HG02798 (cell line): ENCODE results near the gene FABP6.
"Not testable (repeated sequence)": the region's sequence is repeated elsewhere in the genome, so short reads cannot be mapped to it uniquely, and the experiment has no call there.

Source experiments
- ATAC-seq: cut with Tn5 transposase; IDR thresholded peaks from one replicate; pipeline ENCODE4 v1.9.1; 2021; ENCODE audit warnings: mild to moderate bottlenecking; ENCODE audit not compliant: unreplicated experiment, poor library complexity

The FABP6 gene

DNA sequence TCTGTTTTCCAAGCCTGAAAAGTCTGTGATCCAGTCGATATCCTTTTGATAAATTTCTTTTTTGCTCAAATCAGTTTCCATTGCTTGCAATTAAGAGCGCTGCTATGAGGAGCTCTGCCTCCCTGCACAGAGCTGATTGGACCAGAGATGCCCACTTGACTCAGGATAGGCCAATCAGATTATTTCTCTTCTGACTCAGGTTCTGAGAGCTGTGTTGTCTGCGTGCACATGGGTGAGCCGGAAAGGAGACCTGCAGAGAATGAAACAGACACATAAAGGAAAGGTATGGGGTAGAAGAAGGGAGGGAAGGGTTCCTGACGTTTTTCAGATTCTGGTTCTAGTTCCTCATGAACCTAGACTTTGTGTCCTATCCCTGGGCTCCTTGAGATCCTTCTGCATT is 15.8 kb upstream of the FABP6 start:
- ATAC-seq = peak; percentile 45

DNA sequence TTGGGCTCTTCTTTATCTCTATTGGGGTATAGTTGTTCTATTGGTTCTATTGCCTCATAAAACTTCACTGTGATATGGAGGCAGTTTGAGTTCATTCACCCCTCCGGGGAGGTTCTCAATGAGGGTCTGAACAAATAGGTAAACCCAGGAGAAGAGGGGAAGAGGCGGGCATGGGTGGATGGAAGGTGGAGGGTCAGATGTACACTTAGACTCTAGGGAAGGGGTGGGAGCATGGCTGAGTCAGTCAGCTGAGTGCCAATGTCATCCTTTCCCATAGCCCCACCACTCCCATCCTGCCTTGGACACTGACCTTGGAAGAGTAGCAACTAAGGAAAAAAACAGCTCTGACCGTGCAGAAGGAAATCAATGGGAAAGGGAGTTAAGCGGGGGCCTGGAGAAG is 9.9 kb upstream of the FABP6 start:
- ATAC-seq = no peak

DNA sequence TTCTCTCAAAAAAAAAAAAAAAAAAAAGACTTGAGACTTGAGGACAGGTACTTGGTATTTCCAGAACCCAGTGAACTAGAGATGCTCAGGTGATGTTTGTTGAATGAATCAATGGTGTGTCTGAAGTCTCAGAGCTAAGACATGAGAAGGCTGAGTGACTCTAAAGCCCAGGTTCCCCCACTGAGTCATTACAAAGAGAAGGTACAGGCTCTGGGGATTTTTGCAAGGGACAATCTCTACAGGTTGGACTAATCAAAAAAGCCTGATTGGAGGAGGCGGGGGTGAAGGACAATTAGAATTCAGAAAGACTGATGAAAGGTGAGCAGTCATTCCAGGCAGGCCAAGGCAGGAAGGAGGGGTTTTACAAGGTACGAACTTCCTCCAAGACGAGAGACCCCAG is 8.2 kb upstream of the FABP6 start:
- ATAC-seq = peak; percentile 68

DNA sequence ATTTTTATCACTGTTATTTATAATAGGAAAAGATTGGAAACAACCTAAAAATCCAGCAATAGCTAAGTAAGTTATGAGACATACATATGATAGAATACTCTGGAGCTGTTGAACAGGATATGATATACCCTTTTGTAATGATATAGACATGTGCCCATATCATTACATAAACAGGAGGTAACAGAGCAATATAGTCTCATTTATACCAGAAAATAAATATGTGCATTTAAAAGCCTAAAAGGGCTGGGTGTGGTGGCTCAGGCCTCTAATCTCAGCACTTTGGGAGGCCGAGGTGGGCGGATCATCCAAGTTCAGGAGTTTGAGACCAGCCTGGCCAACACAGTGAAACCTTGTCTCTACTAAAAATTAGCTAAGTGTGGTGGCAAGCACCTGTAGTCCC is 2.3 kb upstream of the FABP6 start:
- no peak for ATAC-seq

DNA sequence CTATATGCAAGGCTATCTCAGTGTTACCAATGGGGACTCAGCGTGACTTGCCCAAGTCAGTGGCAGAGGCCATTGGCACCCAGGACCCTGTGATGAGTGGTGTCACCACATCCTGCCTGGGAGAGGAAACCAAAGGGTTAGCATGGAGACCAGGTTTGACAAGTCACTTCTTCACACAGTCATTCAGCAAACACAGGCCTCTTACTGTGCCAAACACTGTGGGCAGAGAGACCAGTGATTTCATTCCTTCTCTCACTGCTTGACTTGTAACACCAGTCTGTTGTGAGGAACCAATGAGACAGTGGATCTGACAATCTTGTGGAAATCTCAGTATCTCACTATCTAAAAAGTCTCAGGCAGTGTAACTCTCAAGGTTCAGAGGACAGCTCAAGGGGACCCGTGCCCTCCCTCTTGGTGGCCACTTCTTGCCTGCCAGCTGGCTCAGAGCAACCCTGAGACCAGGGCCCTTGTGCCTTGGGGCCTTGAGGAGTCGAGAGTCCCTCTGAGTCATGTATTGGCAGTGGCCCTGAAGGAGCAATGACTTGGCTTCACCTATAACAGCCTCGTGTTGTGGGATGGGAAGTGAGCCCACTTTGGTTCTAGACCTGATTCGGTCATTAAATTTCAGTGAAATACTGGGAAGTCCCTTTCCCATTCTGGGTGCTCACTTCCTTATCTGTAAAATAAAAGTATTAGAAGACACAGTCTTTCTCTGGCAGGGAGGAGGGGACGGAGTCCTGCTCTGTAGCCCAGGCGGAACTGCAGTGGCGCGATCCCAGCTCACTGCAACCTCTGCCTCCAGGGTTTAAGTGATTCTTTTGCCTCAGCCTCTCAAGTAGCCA is 1.6 kb downstream of the FABP6 start:
- ATAC-seq = peak; percentile 58

DNA sequence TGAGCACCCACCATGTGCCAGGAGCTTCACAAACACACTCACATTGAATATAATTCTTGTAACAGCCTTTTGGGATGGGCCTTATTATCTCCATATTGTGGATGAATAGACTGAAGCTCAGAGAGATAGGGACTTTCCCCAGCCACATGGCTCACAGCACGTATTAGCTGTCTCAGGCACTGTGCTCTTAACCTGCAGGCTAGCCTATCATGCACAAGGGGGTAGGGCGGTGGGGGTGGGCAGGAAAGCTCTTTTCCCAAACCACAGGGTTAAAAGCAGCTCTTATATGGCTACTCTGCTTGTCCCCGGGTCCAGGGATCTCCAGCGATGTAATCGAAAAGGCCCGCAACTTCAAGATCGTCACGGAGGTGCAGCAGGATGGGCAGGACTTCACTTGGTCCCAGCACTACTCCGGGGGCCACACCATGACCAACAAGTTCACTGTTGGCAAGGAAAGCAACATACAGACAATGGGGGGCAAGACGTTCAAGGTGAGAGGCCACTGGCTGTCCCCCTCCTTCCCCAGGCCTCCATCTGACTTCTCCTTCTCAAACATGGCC is 2.6 kb downstream of the FABP6 start:
- ATAC-seq = peak; percentile 41

DNA sequence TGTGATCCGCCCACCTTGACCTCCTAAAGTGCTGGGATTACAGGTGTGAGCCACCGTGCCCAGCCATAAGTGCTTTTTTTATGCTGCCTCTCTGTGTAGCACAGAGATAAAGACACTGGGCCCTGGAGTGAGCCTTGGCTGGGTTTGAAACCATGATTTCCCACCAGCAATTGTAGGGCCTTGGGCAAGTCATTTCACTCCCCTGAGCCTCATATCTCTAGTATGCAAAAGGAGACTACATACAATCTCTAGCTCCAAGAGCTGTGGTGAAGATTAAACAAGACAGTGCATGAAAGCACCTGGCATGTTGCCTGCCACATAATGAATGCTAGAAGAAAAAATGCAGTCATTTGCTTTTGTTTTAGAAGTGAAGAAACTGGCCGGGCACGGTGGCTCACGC is 3.9 kb downstream of the FABP6 start:
- ATAC-seq = no peak

DNA sequence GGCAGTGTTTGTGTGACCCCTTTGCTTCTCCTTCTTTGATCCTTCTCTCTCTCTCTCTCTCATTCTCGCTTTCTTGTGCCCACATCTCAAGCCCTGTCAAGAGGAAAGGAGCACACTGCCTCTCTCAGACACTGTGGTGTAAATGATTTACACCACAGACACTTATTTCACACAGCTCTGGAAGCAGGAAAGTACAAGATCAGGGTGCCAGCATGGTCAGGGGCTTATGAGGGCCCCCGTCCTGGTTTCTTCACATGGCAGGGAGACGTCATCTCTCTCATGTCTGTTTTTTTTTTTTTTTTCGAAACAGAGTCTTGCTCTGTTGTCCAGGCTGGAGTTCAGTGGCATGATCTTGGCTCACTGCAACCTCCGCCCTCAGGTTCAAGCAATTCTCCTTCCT is 6.4 kb downstream of the FABP6 start:
- ATAC-seq = no peak

DNA sequence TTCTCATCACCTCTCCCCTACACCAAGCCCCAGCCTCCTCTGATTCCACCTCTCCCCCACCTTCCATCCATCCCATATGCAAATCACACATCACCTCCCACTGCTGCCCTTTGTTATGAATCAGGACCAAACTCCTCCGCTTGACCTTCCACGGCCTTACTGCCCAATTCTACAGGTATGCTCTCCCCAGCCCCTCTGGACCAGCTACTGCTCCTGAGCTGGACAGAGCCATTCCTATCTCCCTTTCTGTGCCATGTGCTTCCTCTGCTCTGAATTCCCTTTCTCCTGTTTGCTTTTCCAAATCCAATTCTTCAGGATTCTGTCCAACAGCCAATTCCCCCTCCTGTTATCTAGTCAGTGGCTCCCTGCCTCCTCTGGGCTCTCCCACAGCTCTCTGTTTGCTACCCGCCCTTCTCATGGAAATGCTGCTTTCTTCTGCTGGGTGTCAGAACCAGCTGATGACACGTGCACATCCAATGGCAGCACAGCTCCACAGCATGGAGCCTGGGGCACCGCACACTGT is 8.3 kb downstream of the FABP6 start:
- no peak for ATAC-seq

DNA sequence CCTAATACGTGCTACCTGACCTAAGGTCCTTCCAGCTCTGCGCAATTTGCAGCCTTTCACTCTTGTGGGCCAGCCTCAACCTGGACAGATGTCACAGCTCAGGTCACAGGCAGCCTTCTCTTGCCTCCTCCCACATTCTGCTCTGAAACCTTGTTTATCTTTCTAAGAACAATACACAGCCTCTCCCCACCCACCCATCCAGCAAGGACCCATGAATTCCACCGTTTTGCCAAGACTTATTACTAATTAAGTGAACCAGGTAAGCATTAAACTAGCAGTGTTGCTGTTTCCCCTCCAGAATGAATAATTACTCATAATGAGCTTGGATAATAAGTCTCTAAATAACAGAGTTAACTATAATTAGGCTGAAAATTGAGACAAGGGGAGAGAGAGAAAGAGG is 11.0 kb downstream of the FABP6 start:
- ATAC-seq = no peak

DNA sequence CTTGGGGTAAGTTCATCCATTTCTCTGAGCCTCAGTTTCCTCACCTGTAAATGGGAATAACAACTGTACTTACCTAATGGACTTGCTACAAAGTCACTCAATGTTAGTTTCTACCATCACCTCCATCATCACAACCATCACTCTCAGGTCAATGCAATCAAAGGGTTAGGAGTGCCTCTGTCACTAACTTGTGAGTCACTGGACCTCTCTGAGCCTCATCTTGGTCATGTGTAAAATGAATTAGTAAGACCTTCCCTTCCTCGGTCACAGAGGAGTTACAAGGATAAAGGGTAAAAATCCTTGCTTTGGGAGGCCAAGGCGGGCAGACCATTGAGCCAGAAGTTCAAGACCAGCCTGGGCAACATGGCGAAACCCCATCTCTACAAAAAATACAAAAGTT is 12.8 kb downstream of the FABP6 start:
- no peak for ATAC-seq

DNA sequence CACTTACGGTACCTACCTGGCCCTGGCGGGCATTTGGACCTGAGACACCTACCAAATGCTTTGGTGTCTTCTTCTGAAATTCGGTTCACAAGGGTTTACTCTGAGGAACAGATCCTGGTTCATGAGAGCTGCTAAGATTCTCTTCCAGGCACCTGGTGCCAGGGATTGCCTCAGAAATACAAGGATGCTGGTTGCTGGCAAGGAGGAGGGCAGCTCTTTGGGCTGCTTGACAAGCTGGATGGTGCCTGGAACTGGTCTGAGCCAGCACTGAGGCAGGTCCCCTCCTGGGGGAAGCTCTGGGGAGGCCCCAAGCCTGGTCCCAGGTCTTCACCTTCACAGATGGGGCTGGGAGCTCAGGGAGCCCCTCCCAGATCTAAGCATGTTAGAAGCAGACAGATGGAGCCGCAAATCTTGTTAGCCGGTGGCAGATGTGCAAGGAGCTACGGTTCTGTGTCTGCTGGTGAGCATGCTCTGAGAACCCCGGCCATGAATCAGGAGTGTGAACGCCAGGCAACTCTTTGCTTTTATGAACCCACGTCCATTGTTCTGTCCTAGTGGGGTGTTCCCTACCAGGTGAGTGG is 16.3 kb downstream of the FABP6 start:
- ATAC-seq = no peak

DNA sequence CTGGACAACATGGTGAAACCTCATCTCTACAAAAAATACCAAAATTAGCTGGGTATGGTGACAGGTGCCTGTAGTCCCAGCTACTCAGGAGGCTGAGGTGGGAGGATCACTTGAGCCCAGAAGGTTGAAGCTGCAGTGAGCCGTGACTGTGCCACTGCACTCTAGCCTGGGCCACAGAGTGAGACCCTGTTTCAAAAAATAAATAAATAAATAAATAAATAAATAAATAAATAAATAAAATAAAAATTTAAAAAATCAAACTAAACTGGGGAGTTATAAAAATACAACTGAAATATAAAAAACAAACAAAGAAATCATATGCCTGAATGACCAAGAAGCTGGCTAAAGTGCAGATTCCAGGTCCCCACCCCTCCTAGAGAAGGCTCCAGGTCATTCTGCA is 20.3 kb downstream of the FABP6 start:
- not testable (repeated sequence) for ATAC-seq

DNA sequence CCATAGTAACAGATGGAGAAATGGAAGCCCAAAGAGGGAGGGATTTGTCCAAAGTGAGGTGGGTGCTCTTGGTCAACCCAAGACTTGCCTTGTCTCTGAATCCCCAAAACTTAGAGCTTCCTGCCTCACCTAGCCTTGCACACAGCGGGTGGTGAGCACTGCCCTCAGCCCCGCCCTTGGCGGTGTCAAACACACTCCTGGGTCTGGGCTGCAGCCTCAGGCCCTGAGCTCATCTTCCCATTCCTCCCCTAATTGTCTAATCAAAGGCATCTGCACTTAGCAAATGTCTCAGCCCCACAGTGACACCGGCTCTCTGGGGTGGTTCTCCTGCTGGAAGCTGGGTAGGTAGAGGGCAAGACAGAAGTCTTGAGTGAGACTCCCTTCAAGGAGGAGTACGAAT is 20.9 kb downstream of the FABP6 start:
- ATAC-seq = no peak

DNA sequence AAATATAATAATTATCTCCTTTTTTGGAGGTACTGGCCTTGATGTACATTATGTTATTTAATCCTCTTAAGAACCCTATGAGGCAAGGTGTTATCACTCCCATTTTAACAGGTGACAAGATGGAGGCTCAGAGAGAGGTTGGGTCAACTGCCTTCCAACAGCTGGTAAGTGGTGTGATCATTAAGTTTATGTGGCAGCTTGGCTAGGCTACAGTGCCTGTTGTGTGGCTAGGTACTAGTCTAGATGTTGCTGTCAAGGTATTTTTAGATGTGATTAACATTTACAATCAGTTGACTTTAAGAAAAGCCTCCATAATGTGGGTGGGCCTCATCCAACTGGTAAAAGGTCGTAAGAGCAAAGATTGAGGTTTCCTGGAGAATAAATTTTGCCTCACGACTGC is 21.5 kb downstream of the FABP6 start:
- no peak for ATAC-seq

DNA sequence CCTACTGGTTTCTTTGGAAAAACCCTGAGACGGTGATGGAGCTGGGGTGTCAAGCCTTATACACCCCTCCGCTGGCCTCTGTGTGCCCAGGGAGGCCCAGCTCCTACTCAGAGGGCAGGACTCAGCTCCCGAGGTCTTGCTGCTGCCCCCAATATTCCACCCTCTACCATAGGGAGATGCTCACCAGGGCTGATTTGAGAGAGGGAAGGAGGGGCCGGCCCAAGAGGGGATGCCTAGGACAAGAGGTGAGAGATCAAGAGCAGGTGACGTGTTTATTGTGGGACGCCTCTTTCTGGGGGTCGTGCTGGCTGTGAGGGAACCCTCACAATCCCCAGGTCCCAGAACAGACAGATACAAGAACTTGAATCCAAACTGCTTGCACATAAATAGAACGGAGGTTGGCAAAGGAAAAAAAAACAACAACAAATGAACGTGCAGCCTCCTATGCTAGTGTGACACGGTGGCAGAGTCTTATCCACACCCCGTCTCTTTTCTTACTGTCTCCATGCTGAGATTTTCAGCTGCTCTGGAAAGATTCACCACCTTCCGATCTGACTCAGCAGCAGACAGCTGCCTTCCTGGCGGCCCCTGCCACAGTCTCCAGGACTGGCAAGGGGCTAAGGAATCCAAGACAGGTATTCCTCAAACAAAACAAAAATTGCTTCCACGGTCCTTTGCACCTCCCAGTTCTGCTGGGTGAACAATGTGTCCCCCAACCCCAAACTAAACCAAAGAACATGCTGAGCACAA is 22.3 kb downstream of the FABP6 start:
- no peak for ATAC-seq

DNA sequence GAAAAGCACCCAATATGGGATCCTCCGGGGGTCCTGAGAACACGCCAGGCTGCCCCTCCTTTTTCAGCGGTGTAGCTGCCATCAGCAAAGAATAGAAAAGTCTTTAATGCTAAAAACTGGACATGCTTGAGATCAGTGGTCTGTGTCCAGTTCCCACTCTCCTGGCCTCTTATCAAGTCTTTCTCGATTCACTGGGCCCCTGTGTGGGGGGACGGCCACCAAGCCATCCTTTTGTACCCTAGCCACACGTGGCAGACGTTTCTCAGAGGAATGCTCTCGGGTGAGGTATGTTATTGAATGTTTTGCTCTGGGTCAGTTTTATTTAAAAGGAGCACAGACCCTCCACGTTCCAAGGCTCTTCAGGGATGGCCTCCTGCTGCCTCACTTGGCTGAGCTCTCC is 23.6 kb downstream of the FABP6 start:
- ATAC-seq = no peak

DNA sequence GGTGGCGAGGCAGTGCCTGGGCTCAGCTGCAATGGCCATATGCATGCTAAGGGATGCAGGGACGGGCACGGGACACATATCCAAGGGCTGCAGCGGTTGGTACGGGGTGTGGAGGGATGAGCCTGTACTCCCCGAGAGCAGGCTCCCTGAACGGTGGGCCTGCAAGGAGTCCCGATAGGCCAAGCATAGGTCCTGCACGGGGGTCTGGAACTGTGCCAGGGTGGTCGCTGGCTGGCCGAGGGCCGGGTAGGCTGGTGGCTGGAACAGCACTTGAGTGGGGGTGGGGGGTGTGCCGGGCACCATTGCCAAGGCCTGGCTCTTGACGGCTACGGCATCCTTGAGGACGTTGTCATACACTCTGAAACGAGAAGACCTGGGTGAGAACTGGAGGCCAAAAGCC is 24.1 kb downstream of the FABP6 start:
- no peak for ATAC-seq

DNA sequence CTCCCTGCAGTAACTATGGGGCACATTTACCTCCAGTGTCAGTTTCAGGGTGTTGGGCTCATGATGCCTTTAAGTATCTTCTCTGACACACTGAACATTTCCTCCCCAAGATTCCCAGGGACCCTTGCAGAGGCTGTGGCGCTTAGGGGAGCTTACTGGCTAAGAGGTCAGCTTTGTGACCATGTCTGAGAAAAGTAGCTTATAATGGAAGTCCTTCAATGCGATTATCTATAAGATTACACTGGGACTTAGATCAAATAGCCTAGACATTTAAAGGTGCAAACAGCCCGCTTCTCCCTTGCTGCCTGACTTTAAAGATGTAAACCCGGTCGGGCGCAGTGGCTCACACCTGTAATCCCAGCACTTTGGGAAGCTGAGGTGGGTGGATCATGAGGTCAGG is 25.4 kb downstream of the FABP6 start:
- ATAC-seq = no peak

DNA sequence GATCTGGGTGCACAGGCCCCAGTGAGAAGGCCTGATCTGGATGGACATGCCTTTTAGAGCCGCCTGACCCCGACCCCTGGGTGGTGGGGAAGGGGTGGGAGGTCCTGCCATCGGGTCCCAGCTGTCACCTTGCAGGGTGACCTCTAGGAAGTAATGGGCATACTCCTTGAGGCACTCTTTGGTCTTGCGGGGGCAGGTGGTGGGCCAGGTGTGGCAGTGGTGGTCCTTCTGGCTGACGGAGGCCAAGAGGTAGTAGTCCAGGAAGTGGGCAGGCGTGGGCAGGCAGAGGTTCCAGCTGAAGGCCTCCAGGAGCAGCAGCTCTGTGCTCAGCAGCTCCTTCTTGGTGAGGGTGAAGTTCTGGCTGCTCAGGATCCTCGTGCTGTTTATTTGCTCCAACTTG is 30.0 kb downstream of the FABP6 start:
- no peak for ATAC-seq
